H1 (cell line): Measurements from ENCODE around the gene RASD2. TPM values are rescaled to one million over a fixed set of nuclear protein-coding genes. Genes with fewer than 3 reads are reported as not detected.

ENCODE experiments used
- CTCF ChIA-PET: fragments of 300-600 bp; sonication (Branson Sonifier 250); formaldehyde crosslinking; loops from one replicate; lab custom pipeline; 2021; ENCODE audit not compliant: partially characterized antibody; lab: Charles Lee
- POLR2A ChIA-PET: fragments of 300-600 bp; sonication (Branson Sonifier 250); formaldehyde crosslinking; loops from one replicate; lab custom pipeline; 2021; ENCODE audit warnings: inconsistent platforms; ENCODE audit not compliant: partially characterized antibody; lab: Charles Lee
- DNase-seq, 2 experiments: peaks; one replicate each; pipeline versions ENCODE4 v3.0.0 to v3.0.0-alpha.2; 2010 to 2022; ENCODE audit warnings: low spot score in 2 of 2, low read depth in 1 of 2, mixed read lengths in 1 of 2
- FAIRE-seq: peaks from 2 replicates; lab custom pipeline; 2011; peaks lifted over from hg19 to GRCh38; lab: Jason Lieb, UNC
- H2AFZ ChIP-seq: 2 replicates; pipeline ENCODE4 v1.8.1; 2012; ENCODE audit warnings: low read length, inconsistent platforms
- H2AK5ac ChIP-seq: 2 replicates; pipeline ENCODE4 v1.6.1; 2013; ENCODE audit warnings: low read depth, low read length
- H2BK120ac ChIP-seq: replicated peaks from 2 replicates; pipeline ENCODE3; 2013; ENCODE audit warnings: low read depth, low read length, inconsistent platforms
- H2BK12ac ChIP-seq: 2 replicates; pipeline ENCODE4 v1.6.1; 2013; ENCODE audit warnings: low read depth, low read length
- H2BK15ac ChIP-seq: 2 replicates; pipeline ENCODE4 v1.6.1; 2013; ENCODE audit warnings: low read length
- H2BK20ac ChIP-seq: 2 replicates; pipeline ENCODE4 v1.6.1; 2013; ENCODE audit warnings: low read length
- H2BK5ac ChIP-seq: 2 replicates; pipeline ENCODE4 v1.6.1; 2013; ENCODE audit warnings: low read depth, low read length
- H3K14ac ChIP-seq: 2 replicates; pipeline ENCODE4 v1.6.1; 2013; ENCODE audit warnings: inconsistent platforms; ENCODE audit not compliant: insufficient read length
- H3K18ac ChIP-seq: 2 replicates; pipeline ENCODE4 v1.6.1; 2013; ENCODE audit warnings: low read length; ENCODE audit errors: extremely low read depth
- H3K23ac ChIP-seq: 2 replicates; pipeline ENCODE4 v1.6.1; 2013; ENCODE audit warnings: inconsistent platforms; ENCODE audit not compliant: insufficient read length
- H3K23me2 ChIP-seq: 2 replicates; pipeline ENCODE4 v1.6.1; 2013; ENCODE audit warnings: low read depth, low read length
- H3K27ac ChIP-seq: 2 replicates; pipeline ENCODE4 v1.6.1; 2011; ENCODE audit warnings: low read depth, low read length, inconsistent platforms
- H3K27me3 ChIP-seq, 4 experiments: replicated peaks in 1 of 4; 1 replicate in 1 of 4; 2 replicates in 3 of 4; pipeline versions ENCODE4 v1.6.1 to v1.8.1; 2011 to 2013; ENCODE audit warnings: low read length in 3 of 4, mild to moderate bottlenecking in 3 of 4, inconsistent platforms in 2 of 4, mixed read lengths in 2 of 4, moderate library complexity in 1 of 4; ENCODE audit not compliant: control insufficient read depth in 3 of 4, insufficient read depth in 3 of 4; ENCODE audit errors: extremely low read depth in 1 of 4
- H3K36me3 ChIP-seq, 4 experiments: 2 replicates each; pipeline versions ENCODE4 v1.6.1 to v1.8.1; 2011 to 2013; ENCODE audit warnings: mild to moderate bottlenecking in 4 of 4, low read length in 3 of 4, moderate library complexity in 2 of 4, control low read depth in 1 of 4, inconsistent platforms in 1 of 4; ENCODE audit not compliant: insufficient read depth in 4 of 4, control insufficient read depth in 2 of 4
- H3K4ac ChIP-seq: replicated peaks from 2 replicates; pipeline ENCODE3; 2013; ENCODE audit warnings: low read length, low read depth, mixed read lengths, inconsistent platforms; ENCODE audit not compliant: insufficient read length
- H3K4me1 ChIP-seq, 4 experiments: replicated peaks in 1 of 4; 1 replicate in 1 of 4; 2 replicates in 3 of 4; pipeline versions ENCODE4 v1.6.1 to v1.8.1; 2011 to 2013; ENCODE audit warnings: low read length in 3 of 4, inconsistent platforms in 2 of 4, mixed read lengths in 1 of 4; ENCODE audit not compliant: insufficient read depth in 4 of 4, control insufficient read depth in 3 of 4
- H3K4me2 ChIP-seq, 2 experiments: 2 replicates each; pipeline versions ENCODE4 v1.6.1 to v1.8.1; 2011 to 2013; ENCODE audit warnings: low read depth in 2 of 2, low read length in 2 of 2, control low read depth in 1 of 2, inconsistent platforms in 1 of 2, mild to moderate bottlenecking in 1 of 2; ENCODE audit not compliant: insufficient read depth in 1 of 2
- H3K4me3 ChIP-seq, 4 experiments: fragments of 200-600, 300-600 bp in 1 of 4; sonication (generic), shearing (Covaris generic), sonication (Bioruptor Twin) in 1 of 4; 2 replicates each; pipeline versions ENCODE4 v1.5.1 to v1.8.1; 2011 to 2016; ENCODE audit warnings: low read length in 4 of 4, low read depth in 3 of 4, control low read depth in 2 of 4, inconsistent platforms in 2 of 4, mild to moderate bottlenecking in 2 of 4, mixed read lengths in 1 of 4, moderate library complexity in 1 of 4; ENCODE audit not compliant: insufficient read depth in 2 of 4; ENCODE audit errors: extremely low read depth in 1 of 4
- H3K56ac ChIP-seq: replicated peaks from 2 replicates; pipeline ENCODE3; 2013; ENCODE audit warnings: low read depth, mild to moderate bottlenecking, mixed read lengths, low read length, inconsistent platforms; ENCODE audit not compliant: insufficient read length
- H3K79me1 ChIP-seq: 2 replicates; pipeline ENCODE4 v1.6.1; 2013; ENCODE audit warnings: low read depth, low read length, control low read depth
- H3K79me2 ChIP-seq, 2 experiments: 2 replicates each; pipeline versions ENCODE4 v1.6.1 to v1.8.1; 2012 to 2013; ENCODE audit warnings: low read length in 2 of 2, mild to moderate bottlenecking in 2 of 2, inconsistent platforms in 1 of 2; ENCODE audit not compliant: insufficient read depth in 2 of 2, control insufficient read depth in 1 of 2
- H3K9ac ChIP-seq, 4 experiments: replicated peaks in 1 of 4; 1 replicate in 1 of 4; 2 replicates in 3 of 4; pipeline versions ENCODE4 v1.6.1 to v1.8.1; 2011 to 2013; ENCODE audit warnings: low read depth in 3 of 4, low read length in 3 of 4, control low read depth in 2 of 4, mild to moderate bottlenecking in 2 of 4, moderate library complexity in 2 of 4, inconsistent platforms in 1 of 4; ENCODE audit errors: extremely low read depth in 1 of 4
- H3K9me3 ChIP-seq, 2 experiments: 2 replicates each; pipeline versions ENCODE4 v1.6.1 to v1.8.1; 2012 to 2013; ENCODE audit warnings: mild to moderate bottlenecking in 2 of 2, moderate library complexity in 2 of 2, control low read depth in 1 of 2, inconsistent platforms in 1 of 2, low read depth in 1 of 2, low read length in 1 of 2, mixed read lengths in 1 of 2; ENCODE audit not compliant: insufficient read depth in 2 of 2
- H4K20me1 ChIP-seq, 2 experiments: replicated peaks in 1 of 2; 2 replicates each; pipeline versions ENCODE3 to v1.8.1; 2011 to 2013; ENCODE audit warnings: inconsistent platforms in 2 of 2, low read length in 2 of 2, mild to moderate bottlenecking in 1 of 2; ENCODE audit not compliant: insufficient read depth in 2 of 2, control insufficient read depth in 1 of 2
- H4K5ac ChIP-seq: 2 replicates; pipeline ENCODE4 v1.6.1; 2013; ENCODE audit warnings: low read length, low read depth, mixed read lengths, inconsistent platforms; ENCODE audit not compliant: insufficient read length
- H4K8ac ChIP-seq: 2 replicates; pipeline ENCODE4 v1.8.0; 2013; ENCODE audit warnings: mild to moderate bottlenecking, moderate library complexity, low read length, inconsistent platforms; ENCODE audit not compliant: insufficient read depth; ENCODE audit errors: extremely low read depth
- H4K91ac ChIP-seq: replicated peaks from 2 replicates; pipeline ENCODE3; 2013; ENCODE audit warnings: low read length, mixed read lengths, inconsistent platforms; ENCODE audit not compliant: insufficient read length
- CBX5 ChIP-seq: fragments of 300-800, 300-1000 bp; sonication (generic); IDR thresholded peaks from 2 replicates; pipeline ENCODE4 v1.7.1; 2016; ENCODE audit warnings: antibody characterized with exemption, low read length, low read depth
- CTBP2 ChIP-seq: IDR thresholded peaks from 2 replicates; pipeline ENCODE4 v1.7.0; 2011; ENCODE audit warnings: borderline replicate concordance, mild to moderate bottlenecking, moderate library complexity, mixed read lengths, low read length; ENCODE audit not compliant: insufficient read depth, insufficient read length
- MAFK ChIP-seq: IDR thresholded peaks from 2 replicates; pipeline ENCODE4 v1.6.1; 2012; ENCODE audit warnings: low read depth, mild to moderate bottlenecking, improper control_type of control experiment, low read length
- POLR2A ChIP-seq, 2 experiments: IDR thresholded peaks; 1 replicate in 1 of 2; 2 replicates in 1 of 2; pipeline ENCODE4 v1.6.1; 2011; ENCODE audit warnings: low read depth in 2 of 2, low read length in 2 of 2, mild to moderate bottlenecking in 2 of 2; ENCODE audit errors: control extremely low read depth in 1 of 2
- RFX5 ChIP-seq: IDR thresholded peaks from 2 replicates; pipeline ENCODE4 v1.6.1; 2011; ENCODE audit warnings: low read depth, low read length, improper control_type of control experiment, borderline replicate concordance
- RNF2 ChIP-seq: fragments of 200-900, 300-1000 bp; sonication (generic); IDR thresholded peaks from 2 replicates; pipeline ENCODE4 v1.7.1; 2016; ENCODE audit warnings: borderline replicate concordance, low read depth, mild to moderate bottlenecking, antibody characterized with exemption, low read length; ENCODE audit not compliant: poor library complexity, severe bottlenecking; ENCODE audit errors: missing control alignments
- RXRA ChIP-seq: IDR thresholded peaks from 2 replicates; pipeline ENCODE4 v1.6.1; 2011; ENCODE audit warnings: low read depth, mild to moderate bottlenecking, low read length, moderate library complexity; ENCODE audit not compliant: insufficient read depth
- SIN3A ChIP-seq, 2 experiments: IDR thresholded peaks in 1 of 2; conservative IDR thresholded peaks in 1 of 2; 2 replicates each; pipeline ENCODE4 v1.6.1; 2011 to 2012; ENCODE audit warnings: low read length in 2 of 2, improper control_type of control experiment in 1 of 2, low read depth in 1 of 2, mild to moderate bottlenecking in 1 of 2
- SP2 ChIP-seq: IDR thresholded peaks from 2 replicates; pipeline ENCODE4 v1.6.1; 2012; ENCODE audit warnings: mild to moderate bottlenecking, low read length, inconsistent platforms
- SP4 ChIP-seq: IDR thresholded peaks from 2 replicates; pipeline ENCODE4 v1.6.1; 2012; ENCODE audit warnings: low read length, inconsistent platforms
- TAF1 ChIP-seq: IDR thresholded peaks from 2 replicates; pipeline ENCODE4 v1.6.1; 2011; ENCODE audit warnings: mild to moderate bottlenecking, low read depth, low read length
- TCF12 ChIP-seq: IDR thresholded peaks from 2 replicates; pipeline ENCODE4 v1.6.1; 2011; ENCODE audit warnings: low read depth, mild to moderate bottlenecking, low read length
- TEAD4 ChIP-seq: IDR thresholded peaks from 2 replicates; pipeline ENCODE4 v1.6.1; 2012; ENCODE audit warnings: low read depth, low read length, inconsistent platforms, mixed read lengths
- WGBS, 2 experiments: shearing (Covaris generic) in 1 of 2; methylation state at CpG; one replicate each; pipeline versions ENCODE4 v1.1.6 to v1.1.7; 2013 to 2015; ENCODE audit warnings: low lambda C conversion rate in 2 of 2, mixed read lengths in 2 of 2, inconsistent platforms in 1 of 2, low coverage in 1 of 2, missing lambda C conversion rate in 1 of 2; ENCODE audit not compliant: insufficient replicate concordance in 2 of 2, insufficient coverage in 1 of 2, insufficient read length in 1 of 2; ENCODE audit errors: extremely low coverage in 1 of 2, missing lambda C conversion rate in 1 of 2; 5-methylcytosine and 5-hydroxymethylcytosine counted together
- polyA plus RNA-seq, 7 experiments: library from polyadenylated mRNA; depleted of rRNA in 3 of 7; stranded (reverse) in 5 of 7; unstranded in 2 of 7; fragments of >200 nt in 5 of 7; fragments of 200-250 nt in 2 of 7; gene quantifications; 1 replicate in 5 of 7; 2 replicates in 1 of 7; 4 replicates in 1 of 7; pipeline versions ENCODE4 v1.2.1 to v1.2.3, GENCODE V29; 2011 to 2013; ENCODE audit warnings: missing spikeins in 2 of 7, mixed read lengths in 2 of 7
- total RNA-seq: library from RNA; stranded (reverse); fragmentation: NEBNext Ultra II Directional; extraction: Animal tissue kit (Norgen Biotek cat#: 25700); gene quantifications from 2 replicates; pipeline ENCODE4 v1.2.1, GENCODE V29; 2021
- TF ChIP-seq, protein P1 (sequence below): IDR thresholded peaks from 2 replicates; pipeline ENCODE4 v1.6.1; 2012; ENCODE audit warnings: inconsistent platforms

RASD2 gene
- total and polyA plus RNA-seq, 2 of the 8 experiments (the other 6 are each of a cell fraction or from before 2014, with no cell fraction given) = 1.9 to 5.1 TPM

DNA sequence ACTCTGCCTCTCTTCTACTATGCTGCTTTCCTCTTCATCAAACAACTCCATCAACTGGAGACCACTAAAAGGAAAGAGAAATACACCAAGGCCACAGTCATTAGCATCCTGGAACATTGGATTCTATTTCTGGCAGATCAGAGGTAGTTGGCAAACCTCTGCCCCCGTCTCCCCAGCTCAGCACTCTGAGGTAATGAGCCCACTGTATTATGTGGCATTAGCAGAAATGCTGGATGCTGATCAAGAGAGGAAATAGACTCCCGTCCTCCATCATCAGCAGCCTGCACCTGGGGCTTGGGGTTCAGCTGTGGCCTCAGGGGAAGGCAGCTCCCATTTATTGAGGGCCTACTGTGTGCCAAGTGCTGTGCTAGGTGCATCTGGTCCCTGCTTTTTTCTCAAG lies 9.0 kb upstream of the RASD2 start:
- Histone ChIP-seq H4K91ac (no peak overlapping the region), H3K27me3 (no peaks in the 10 kb centered on the region), H4K5ac (no peak overlapping the region), H2AFZ (no peak overlapping the region), H2BK5ac (no peak overlapping the region), H3K9me3 (no peaks in the 10 kb centered on the region), H3K23ac (no peak overlapping the region), H3K79me2 (no peaks in the 10 kb centered on the region; a peak in 1 of 4 replicates), H4K8ac (no peak overlapping the region), H3K4ac (no peak overlapping the region), H2AK5ac (no peak overlapping the region), H3K18ac (no peak overlapping the region), H3K27ac (no peak overlapping the region), H3K4me3 (no peak overlapping the region), H2BK120ac (no peak overlapping the region), H3K9ac (no peak overlapping the region), H3K56ac (no peak overlapping the region), H3K36me3 (no peaks in the 10 kb centered on the region; a peak in 1 of 8 replicates), H3K23me2 (peaks cover 8% of the 10 kb centered on the region), H3K4me1 (peaks cover 0 to 7% (median 2%) of the 10 kb centered on the region in 4 experiments; a peak in 5 of 7 replicates), H3K14ac (no peak overlapping the region), H4K20me1 (peaks cover 0 to 5% of the 10 kb centered on the region in 2 experiments), H3K79me1 (no peaks in the 10 kb centered on the region), H2BK12ac (no peak overlapping the region), H3K4me2 (no peak overlapping the region), H2BK15ac (no peak overlapping the region), H2BK20ac (no peak overlapping the region)
- DNase-seq (no peak), FAIRE-seq (no peak)
- ChIA-PET CTCF (interaction anchor here (1.1 to 2.9 kb wide), 2 partner anchors 10 to 52 kb away, joined by 4 to 10 read pairs; no protein-coding TSS in a partner anchor), POLR2A (interaction anchor here (0.7 to 1.1 kb wide), 2 partner anchors 20 to 118 kb away, joined by 3 read pairs; no protein-coding TSS in a partner anchor)
- WGBS, 2 experiments = 90% methylated on average over 2 of the region's 2 CpGs; no CpG with 5 or more reads in 1 of the 2 experiments
- no peak for TF ChIP-seq RXRA
- TF ChIP-seq, protein P1, sequence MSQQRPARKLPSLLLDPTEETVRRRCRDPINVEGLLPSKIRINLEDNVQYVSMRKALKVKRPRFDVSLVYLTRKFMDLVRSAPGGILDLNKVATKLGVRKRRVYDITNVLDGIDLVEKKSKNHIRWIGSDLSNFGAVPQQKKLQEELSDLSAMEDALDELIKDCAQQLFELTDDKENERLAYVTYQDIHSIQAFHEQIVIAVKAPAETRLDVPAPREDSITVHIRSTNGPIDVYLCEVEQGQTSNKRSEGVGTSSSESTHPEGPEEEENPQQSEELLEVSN = no peak
- TF ChIP-seq CTBP2 = no peak
- TF ChIP-seq RNF2 = no peak
- no peak for TF ChIP-seq CBX5
- no peak for TF ChIP-seq MAFK
- no peak for TF ChIP-seq TCF12
- no peak for TF ChIP-seq SIN3A (conservative IDR thresholded peaks at IDR 0.05 in 1 of 2, IDR thresholded peaks at IDR 0.05 in 1 of 2; ENCODE audit: low read depth in 1 of 2, low read length in 2 of 2)
- TF ChIP-seq SP4 = no peak
- TF ChIP-seq TEAD4 = no peak
- no peak for TF ChIP-seq TAF1
- no peak for TF ChIP-seq SP2
- no peak for TF ChIP-seq POLR2A (IDR thresholded peaks at IDR 0.05; ENCODE audit: control extremely low read depth in 1 of 2, low read depth in 2 of 2, low read length in 2 of 2)
- TF ChIP-seq RFX5 = no peak
